H9 (cell line): ENCODE results near the gene TRIAP1. TPM values are rescaled to one million over a fixed set of nuclear protein-coding genes. Genes with fewer than 3 reads are reported as not detected.

Experiments used
- DNase-seq: peaks from one replicate; pipeline ENCODE4 v3.0.0-alpha.2; 2017
- H2AFZ ChIP-seq: one replicate; pipeline ENCODE4 v1.6.1; 2013; ENCODE audit warnings: mild to moderate bottlenecking, low read length, control low read depth, moderate library complexity
- H2AK5ac ChIP-seq: 2 replicates; pipeline ENCODE4 v1.6.1; 2013; ENCODE audit warnings: low read length, control low read depth, mixed read lengths; ENCODE audit not compliant: insufficient read length
- H2BK120ac ChIP-seq: one replicate; pipeline ENCODE4 v1.6.1; 2013; ENCODE audit warnings: low read depth, mild to moderate bottlenecking, low read length, control low read depth, inconsistent platforms; ENCODE audit not compliant: poor library complexity, severe bottlenecking
- H2BK12ac ChIP-seq: 2 replicates; pipeline ENCODE4 v1.6.1; 2013; ENCODE audit warnings: low read length, control low read depth, mixed read lengths, low read depth; ENCODE audit not compliant: insufficient read length
- H2BK15ac ChIP-seq: 2 replicates; pipeline ENCODE4 v1.6.1; 2013; ENCODE audit warnings: low read depth, low read length, control low read depth
- H2BK20ac ChIP-seq: one replicate; pipeline ENCODE4 v1.6.1; 2013; ENCODE audit warnings: low read depth, mild to moderate bottlenecking, low read length, control low read depth, inconsistent platforms; ENCODE audit not compliant: poor library complexity, severe bottlenecking
- H2BK5ac ChIP-seq: 2 replicates; pipeline ENCODE4 v1.6.1; 2013; ENCODE audit warnings: low read length, control low read depth, mixed read lengths; ENCODE audit not compliant: insufficient read length
- H3K14ac ChIP-seq: 2 replicates; pipeline ENCODE4 v1.6.1; 2013; ENCODE audit warnings: low read length, control low read depth; ENCODE audit not compliant: insufficient read depth
- H3K18ac ChIP-seq: 2 replicates; pipeline ENCODE4 v1.6.1; 2013; ENCODE audit warnings: low read depth, mild to moderate bottlenecking, mixed read lengths, low read length, control low read depth; ENCODE audit not compliant: insufficient read length
- H3K23ac ChIP-seq: 2 replicates; pipeline ENCODE4 v1.6.1; 2013; ENCODE audit warnings: low read length, control low read depth, mixed read lengths, low read depth; ENCODE audit not compliant: insufficient read length
- H3K23me2 ChIP-seq: 2 replicates; pipeline ENCODE4 v1.6.1; 2013; ENCODE audit warnings: low read depth, mild to moderate bottlenecking, mixed read lengths, low read length, control low read depth; ENCODE audit not compliant: insufficient read length, poor library complexity, severe bottlenecking
- H3K27ac ChIP-seq: 2 replicates; pipeline ENCODE4 v1.5.1; 2013; ENCODE audit warnings: low read length, control low read depth, mixed read lengths, low read depth; ENCODE audit not compliant: insufficient read length
- H3K27me3 ChIP-seq: 2 replicates; pipeline ENCODE4 v1.6.1; 2013; ENCODE audit warnings: low read length, control low read depth, inconsistent platforms; ENCODE audit not compliant: insufficient read depth
- H3K4ac ChIP-seq: 2 replicates; pipeline ENCODE4 v1.6.1; 2013; ENCODE audit warnings: low read depth, mild to moderate bottlenecking, control low read depth, inconsistent platforms, low read length, moderate library complexity
- H3K4me1 ChIP-seq: 2 replicates; pipeline ENCODE4 v1.6.1; 2013; ENCODE audit warnings: low read length, control low read depth, inconsistent platforms; ENCODE audit not compliant: insufficient read depth
- H3K4me2 ChIP-seq: 2 replicates; pipeline ENCODE4 v1.6.1; 2013; ENCODE audit warnings: low read length, control low read depth, mixed read lengths; ENCODE audit not compliant: insufficient read length, insufficient read depth
- H3K56ac ChIP-seq: 2 replicates; pipeline ENCODE4 v1.6.1; 2013; ENCODE audit warnings: low read depth, mild to moderate bottlenecking, mixed read lengths, low read length, control low read depth; ENCODE audit not compliant: insufficient read length
- H3K79me1 ChIP-seq: 2 replicates; pipeline ENCODE4 v1.6.1; 2013; ENCODE audit warnings: low read depth, mild to moderate bottlenecking, moderate library complexity, low read length, control low read depth, inconsistent platforms; ENCODE audit not compliant: insufficient read depth, poor library complexity, severe bottlenecking
- H3K79me2 ChIP-seq: 2 replicates; pipeline ENCODE4 v1.6.1; 2013; ENCODE audit warnings: low read length, control low read depth, inconsistent platforms; ENCODE audit not compliant: insufficient read depth
- H3K9ac ChIP-seq: 2 replicates; pipeline ENCODE4 v1.6.1; 2013; ENCODE audit warnings: low read length, control low read depth, mixed read lengths; ENCODE audit not compliant: insufficient read length; ENCODE audit errors: extremely low read depth
- H3K9me3 ChIP-seq: one replicate; pipeline ENCODE4 v1.6.1; 2013; ENCODE audit warnings: low read depth, low read length, inconsistent platforms; ENCODE audit not compliant: control insufficient read depth
- H3T11ph ChIP-seq: one replicate; pipeline ENCODE4 v1.6.1; 2013; ENCODE audit warnings: mild to moderate bottlenecking, low read length, control low read depth, inconsistent platforms
- H4K20me1 ChIP-seq: one replicate; pipeline ENCODE4 v1.6.1; 2013; ENCODE audit not compliant: control insufficient read depth, insufficient read length, insufficient read depth
- H4K5ac ChIP-seq: 2 replicates; pipeline ENCODE4 v1.6.1; 2013; ENCODE audit warnings: low read depth, mild to moderate bottlenecking, mixed read lengths, low read length, control low read depth; ENCODE audit not compliant: insufficient read length
- H4K8ac ChIP-seq: replicated peaks from 2 replicates; pipeline ENCODE4 v1.6.1; 2013; ENCODE audit warnings: low read length, control low read depth, mixed read lengths, low read depth; ENCODE audit not compliant: insufficient read length
- H4K91ac ChIP-seq: 2 replicates; pipeline ENCODE4 v1.6.1; 2013; ENCODE audit warnings: low read depth, mild to moderate bottlenecking, moderate library complexity, mixed read lengths, low read length, control low read depth; ENCODE audit not compliant: insufficient read length
- H3K27ac Mint-ChIP-seq, 3 experiments: 2 replicates in 2 of 3; 3 replicates in 1 of 3; pipeline ENCODE4 v1.8.0; 2020 to 2021; ENCODE audit warnings: mixed read lengths in 3 of 3, mild to moderate bottlenecking in 1 of 3, moderate library complexity in 1 of 3
- H3K27me3 Mint-ChIP-seq: 2 replicates; pipeline ENCODE4 v1.8.0; 2021; ENCODE audit warnings: low read depth, mild to moderate bottlenecking, moderate library complexity, mixed read lengths
- H3K36me3 Mint-ChIP-seq, 3 experiments: 2 replicates in 2 of 3; 3 replicates in 1 of 3; pipeline ENCODE4 v1.8.0; 2020 to 2021; ENCODE audit warnings: low read depth in 3 of 3, mixed read lengths in 3 of 3; ENCODE audit not compliant: insufficient read depth in 1 of 3
- H3K4me1 Mint-ChIP-seq, 2 experiments: 2 replicates each; pipeline ENCODE4 v1.8.0; 2020; ENCODE audit warnings: mixed read lengths in 2 of 2
- H3K4me3 Mint-ChIP-seq, 2 experiments: 2 replicates in 1 of 2; 3 replicates in 1 of 2; pipeline ENCODE4 v1.8.0; 2020 to 2021; ENCODE audit warnings: mild to moderate bottlenecking in 2 of 2, mixed read lengths in 2 of 2, moderate library complexity in 1 of 2
- H3K9me3 Mint-ChIP-seq, 2 experiments: 2 replicates in 1 of 2; 3 replicates in 1 of 2; pipeline ENCODE4 v1.8.0; 2020; ENCODE audit warnings: mild to moderate bottlenecking in 2 of 2, mixed read lengths in 2 of 2, moderate library complexity in 1 of 2
- CTCF ChIP-seq: fragments of 200-600 bp; sonication (generic); conservative IDR thresholded peaks from 3 replicates; pipeline ENCODE4 v1.8.0; 2021; ENCODE audit warnings: antibody characterized with exemption, mild to moderate bottlenecking
- WGBS: extraction: QIAGEN DNeasy Blood & Tissue Kit; methylation state at CpG from one replicate; pipeline ENCODE4 v1.1.7; 2013; ENCODE audit warnings: missing lambda C conversion rate, low lambda C conversion rate, mixed read lengths; ENCODE audit not compliant: insufficient read length; ENCODE audit errors: extremely low coverage; 5-methylcytosine and 5-hydroxymethylcytosine counted together
- total RNA-seq: library from RNA; stranded (reverse); gene quantifications from 2 replicates; pipeline ENCODE4 v1.2.1, GENCODE V29; 2021

TRIAP1 gene
- total RNA-seq, 1 experiment from 2014 or later = 70.4 TPM

DNA sequence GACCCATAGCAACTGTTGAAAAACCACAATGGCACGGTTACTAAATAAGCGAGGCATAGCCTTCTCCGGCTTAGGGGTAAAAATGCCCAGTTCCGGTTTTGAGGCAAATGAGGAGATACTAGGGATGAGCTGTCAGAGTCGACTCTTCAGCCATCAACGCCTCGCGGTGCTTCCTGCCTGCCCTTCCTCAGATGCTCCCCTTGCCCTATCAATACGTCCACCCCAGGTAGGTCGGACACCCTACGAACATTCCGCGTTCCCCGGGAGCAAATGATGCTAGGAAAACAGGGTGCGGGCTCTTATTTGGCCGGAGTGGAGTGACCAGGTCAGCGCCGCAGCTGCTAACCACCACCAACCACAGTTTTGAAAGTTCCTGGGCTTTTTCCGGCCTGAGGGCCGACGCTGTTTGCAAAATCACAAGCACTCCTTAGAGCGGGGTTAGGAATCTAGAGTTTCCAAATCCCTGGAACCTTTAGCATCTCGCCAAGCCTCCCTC is 22.2 kb upstream of the TRIAP1 start:
- H3K18ac ChIP-seq = no peak overlapping the region
- no peak overlapping the region for H2AK5ac ChIP-seq
- H3K27me3 ChIP-seq = no peaks in the 10 kb centered on the region
- peaks cover 30 to 46% (median 38%) of the 10 kb centered on the region in 3 experiments for H3K36me3 Mint-ChIP-seq
- no peak overlapping the region for H2AFZ ChIP-seq
- H3K23ac ChIP-seq = no peak overlapping the region
- no peak overlapping the region for H3K4ac ChIP-seq
- peaks cover 3% of the 10 kb centered on the region for H3K79me1 ChIP-seq
- H3T11ph ChIP-seq = no peak overlapping the region
- peaks cover 11% of the 10 kb centered on the region; the same call in 1 of the 2 replicates for H3K79me2 ChIP-seq
- no peak overlapping the region for H4K8ac ChIP-seq
- H3K4me1 Mint-ChIP-seq = peaks cover 17 to 24% of the 10 kb centered on the region in 2 experiments
- no peak overlapping the region for H2BK120ac ChIP-seq
- no peak for TF ChIP-seq CTCF
- H3K56ac ChIP-seq = no peak overlapping the region
- H3K27me3 Mint-ChIP-seq = no peaks in the 10 kb centered on the region
- H4K91ac ChIP-seq = no peak overlapping the region
- H3K27ac ChIP-seq = no peak overlapping the region
- no peaks in the 10 kb centered on the region for H3K4me1 ChIP-seq
- H2BK5ac ChIP-seq = no peak overlapping the region
- no peak overlapping the region for H3K14ac ChIP-seq
- peak overlapping the region; percentile 74 for H3K4me2 ChIP-seq
- no peaks in the 10 kb centered on the region for H4K20me1 ChIP-seq
- no peak overlapping the region for H2BK12ac ChIP-seq
- no CpG with 5 or more reads among the region's 23 CpGs for WGBS
- peak overlapping the region; percentile 92 to 94 for H3K4me3 Mint-ChIP-seq
- no peaks in the 10 kb centered on the region for H3K9me3 ChIP-seq
- peak; percentile 55 for DNase-seq
- peaks cover 7% of the 10 kb centered on the region for H3K23me2 ChIP-seq
- H3K9ac ChIP-seq = peak overlapping the region; percentile 90
- no peak overlapping the region for H2BK20ac ChIP-seq
- H3K9me3 Mint-ChIP-seq = no peaks in the 10 kb centered on the region
- peak overlapping the region; percentile 52 to 92 (median 66); a peak in 5 of 7 replicates for H3K27ac Mint-ChIP-seq
- H4K5ac ChIP-seq = no peak overlapping the region
- no peak overlapping the region for H2BK15ac ChIP-seq
